Right hindlimb (tissue), 1 donor: ENCODE measurements around the gene SLC30A2.
A peak's percentile ranks its signal among the peaks of the same experiment; 100 is the strongest.

Experiments
- DNase-seq: peaks from one replicate; pipeline ENCODE4 v3.0.0-alpha.2; 2018

SLC30A2 gene

DNA sequence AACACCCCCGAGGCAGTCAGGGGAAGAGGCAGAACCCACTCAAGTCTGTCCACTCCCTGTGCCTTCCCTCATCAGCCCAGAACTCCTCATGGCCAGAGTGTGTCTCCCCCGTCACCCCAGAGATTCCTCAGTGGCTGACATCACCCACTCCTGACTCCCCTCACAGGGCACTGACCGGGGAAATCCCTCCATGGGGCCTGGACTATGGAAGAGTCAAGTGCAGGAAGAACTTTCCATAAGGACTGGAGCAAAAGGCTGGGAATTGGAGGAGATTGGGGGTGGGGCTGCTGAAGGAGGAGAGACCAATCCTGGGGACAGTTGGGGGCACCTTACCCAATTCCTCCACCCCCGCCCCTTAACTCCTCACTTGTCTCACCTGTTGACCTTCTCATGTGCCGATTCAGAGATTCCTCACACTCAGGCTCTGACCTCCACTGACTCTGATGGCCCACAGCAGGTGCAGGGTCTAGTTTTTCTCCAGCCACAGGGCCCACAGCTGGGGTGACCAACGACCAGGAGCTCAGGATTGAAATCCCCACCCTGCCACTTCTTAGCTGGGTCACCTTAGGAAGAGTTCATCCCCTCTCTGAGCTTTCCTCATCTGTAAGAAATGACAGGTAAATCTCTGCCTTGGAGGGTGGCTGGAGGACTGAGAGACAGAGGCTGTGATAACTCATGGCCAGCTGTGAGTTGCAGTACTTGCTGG is 24.8 kb downstream of the SLC30A2 start:
- no peak for DNase-seq

DNA sequence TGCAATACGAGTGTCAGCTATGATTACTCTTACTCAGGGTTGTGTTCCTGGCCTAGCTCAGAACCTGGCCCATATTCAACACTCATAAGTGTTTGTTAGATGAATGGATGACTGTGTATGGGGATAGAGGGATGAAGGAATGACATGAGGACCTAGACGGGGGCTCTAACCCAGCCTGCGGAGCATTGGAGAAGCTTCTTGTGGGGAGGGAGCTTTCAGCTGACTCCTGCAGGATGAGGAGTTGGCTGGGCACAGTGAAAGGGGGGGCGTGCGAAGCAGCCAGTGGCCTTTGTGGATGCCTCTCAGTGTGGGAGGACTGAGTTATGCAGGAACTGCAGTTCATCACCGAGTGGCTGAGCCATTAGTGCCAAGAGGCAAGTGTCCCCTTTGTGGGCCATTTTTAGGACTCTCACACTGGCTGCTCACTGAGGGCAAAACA is 25.6 kb downstream of the SLC30A2 start:
- DNase-seq: no peak

DNA sequence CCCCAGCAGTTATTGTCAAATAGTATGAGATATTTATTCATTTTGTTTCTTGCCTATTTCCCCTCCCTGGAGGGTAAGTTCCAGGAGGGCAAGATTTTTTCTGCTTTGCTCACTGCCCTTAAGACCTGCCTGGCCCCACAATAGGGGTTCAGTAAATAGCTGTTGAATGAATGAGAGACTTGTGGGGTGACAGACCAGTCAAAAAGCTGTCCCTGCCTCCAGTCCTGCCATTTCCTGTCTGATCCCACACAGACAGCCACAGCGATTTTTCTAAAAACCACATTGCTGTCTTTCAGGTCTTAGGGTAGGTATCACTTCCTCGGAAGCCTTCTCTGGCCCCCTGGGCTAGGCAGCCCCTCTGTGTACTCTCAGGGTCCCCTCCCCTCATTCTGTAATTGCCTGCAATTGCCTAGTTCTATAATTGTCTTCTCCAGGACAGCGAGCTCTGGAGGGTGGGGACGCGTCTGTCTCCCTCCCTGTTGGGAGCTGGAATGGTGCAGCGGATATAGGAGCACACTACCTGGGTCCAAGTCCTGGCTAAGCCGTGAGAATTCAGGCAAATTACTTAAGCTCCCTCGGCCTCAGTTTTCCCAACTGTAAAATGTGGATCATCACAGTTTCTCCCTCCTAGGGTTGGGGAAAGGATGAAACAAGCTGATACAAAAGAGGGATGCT is 26.1 kb downstream of the SLC30A2 start:
- DNase-seq: no peak

GRCh38 chr1:26017606-26018005 is 28.3 kb downstream of the SLC30A2 start:
- DNase-seq: no peak

DNA sequence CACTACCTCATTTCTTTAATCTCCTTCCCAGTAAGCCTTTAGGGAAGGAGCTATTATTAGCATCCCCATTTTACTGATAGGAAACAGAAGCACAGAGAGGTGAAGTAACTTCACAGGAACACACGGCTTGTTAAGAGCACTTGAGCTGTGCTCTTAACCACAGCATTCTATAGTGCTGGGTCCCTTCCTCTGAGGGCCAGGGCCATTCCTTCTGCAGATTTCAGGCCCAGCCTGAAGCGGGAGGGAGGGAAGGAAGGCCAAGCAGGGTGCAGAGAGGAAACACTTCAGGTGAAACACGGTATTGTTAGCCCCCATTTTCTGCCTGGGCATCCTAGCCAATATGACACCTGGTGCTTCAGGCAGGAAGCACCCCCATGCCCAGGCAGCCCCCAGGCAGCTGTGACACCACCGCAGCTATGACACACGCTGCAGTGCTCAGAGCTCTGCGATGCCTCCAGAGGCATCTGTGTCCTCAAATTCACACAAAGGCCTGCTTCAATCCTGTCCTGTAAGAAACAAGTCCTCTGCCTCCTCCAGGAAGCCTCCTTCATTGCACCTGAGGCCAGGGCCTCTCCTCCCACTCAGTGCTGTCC is 28.9 kb downstream of the SLC30A2 start:
- no peak for DNase-seq

DNA sequence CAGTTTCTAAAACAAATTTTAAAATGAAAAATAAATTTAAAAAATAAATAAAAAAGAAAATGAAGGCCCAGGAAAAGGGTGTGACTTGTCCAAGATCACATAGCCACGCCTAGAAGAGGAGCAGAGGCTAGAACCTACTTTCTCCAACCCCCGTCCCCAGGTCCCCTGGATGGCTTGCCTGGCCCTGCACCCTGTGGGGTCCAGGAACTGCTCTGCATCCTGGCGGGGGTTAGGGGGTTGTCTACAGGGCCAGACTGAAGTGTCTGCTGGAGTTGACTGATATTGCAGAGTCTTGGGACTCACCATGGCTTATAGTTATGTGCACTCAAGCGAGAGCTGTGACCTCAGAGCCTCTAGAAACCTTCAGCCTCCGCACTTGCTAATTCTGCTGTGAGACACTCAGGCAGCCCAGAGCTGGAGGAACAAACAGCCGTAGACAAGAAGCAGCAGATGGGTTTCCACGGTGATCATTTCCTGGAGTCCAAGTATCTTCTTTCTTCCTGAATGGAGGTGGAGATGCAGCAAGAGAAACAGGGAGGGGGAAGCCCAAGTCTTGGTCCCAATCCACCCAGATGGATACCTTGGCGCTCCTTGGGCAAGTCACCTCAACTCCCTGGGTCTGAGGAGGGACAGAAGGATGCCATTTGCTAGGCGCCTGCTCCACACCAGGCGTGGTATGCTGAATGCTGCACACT is 29.5 kb downstream of the SLC30A2 start:
- DNase-seq: no peak

DNA sequence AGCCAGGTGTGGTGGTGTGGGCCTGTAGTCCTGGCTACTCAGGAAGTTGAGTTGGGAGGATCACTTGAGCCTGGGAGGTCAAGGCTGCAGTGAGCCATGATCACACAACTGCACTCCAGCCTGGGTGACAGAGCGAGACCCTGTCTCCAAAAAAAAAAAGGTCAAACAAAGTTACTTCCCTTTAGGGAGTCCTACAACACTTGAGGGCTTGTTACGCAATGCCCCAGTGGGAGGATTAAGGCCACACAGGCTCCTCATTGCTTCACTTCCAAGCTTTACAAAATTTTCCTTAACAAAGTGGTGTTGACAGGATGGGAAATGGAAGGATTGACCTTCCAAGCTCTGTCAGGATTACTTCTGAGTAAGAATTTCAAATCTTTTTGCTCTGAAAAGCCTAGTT is 30.6 kb downstream of the SLC30A2 start:
- DNase-seq: no peak

GRCh38 chr1:26014179-26014578 is 31.7 kb downstream of the SLC30A2 start:
- DNase-seq: no peak

GRCh38 chr1:26012864-26013263 is 33.1 kb downstream of the SLC30A2 start:
- no peak for DNase-seq

- no peak for DNase-seq
These were observed 35.1 kb downstream of the SLC30A2 start for GRCh38 chr1:26010825-26011224.

- DNase-seq: no peak
These were observed 36.0 kb downstream of the SLC30A2 start for GRCh38 chr1:26009796-26010447.

DNA sequence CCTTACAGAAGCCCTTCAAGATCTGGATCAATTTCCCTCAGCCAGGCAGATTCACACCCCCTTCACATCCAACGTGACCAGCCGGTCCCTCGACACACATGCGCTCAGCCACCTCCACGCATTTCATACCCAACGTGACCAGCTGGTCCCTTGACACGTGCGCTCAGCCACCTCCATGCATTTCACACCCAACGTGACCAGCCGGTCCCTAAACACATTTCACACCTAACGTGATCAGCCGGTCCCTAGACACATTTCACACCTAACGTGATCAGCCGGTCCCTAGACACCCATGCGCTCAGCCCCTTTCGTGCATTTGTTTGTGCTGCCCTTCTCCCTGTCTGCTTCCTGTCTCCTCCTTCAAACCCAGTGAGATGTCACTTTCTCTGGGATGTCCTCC is 39.2 kb downstream of the SLC30A2 start:
- no peak for DNase-seq

DNA sequence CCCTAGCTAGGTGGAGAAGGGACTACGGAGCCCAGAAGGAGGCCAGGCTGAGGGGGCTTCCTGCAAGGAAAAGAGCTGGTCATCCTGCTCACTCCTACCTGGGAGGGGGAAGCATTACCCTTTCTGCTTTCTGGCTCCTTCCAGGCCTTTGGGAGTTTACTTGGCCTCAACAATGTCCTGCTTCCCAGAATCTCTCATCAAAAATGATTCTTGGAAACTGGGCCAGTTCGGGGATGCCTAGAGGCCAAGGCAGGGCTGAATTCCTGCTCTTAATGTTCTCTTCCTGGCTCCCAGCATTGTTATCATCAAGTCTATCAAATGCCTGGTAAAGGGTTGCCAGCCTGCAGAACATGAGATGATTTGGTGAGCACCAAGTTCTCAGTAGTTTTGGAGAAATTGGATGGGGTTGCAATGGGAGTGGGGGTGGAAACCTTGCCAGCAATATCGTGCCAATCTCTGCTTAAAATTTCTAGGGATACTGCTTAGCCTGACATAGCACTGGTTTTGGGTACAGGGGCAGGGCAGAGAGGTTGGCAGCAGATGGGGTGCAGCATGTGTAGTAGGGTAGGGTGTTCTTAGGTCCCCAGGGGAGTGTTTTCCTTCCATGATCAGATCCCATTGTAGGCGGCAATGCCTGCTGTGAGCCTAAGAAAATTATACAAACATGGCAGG is 40.3 kb downstream of the SLC30A2 start:
- DNase-seq: peak; percentile 74

- DNase-seq: no peak
These were observed 42.2 kb downstream of the SLC30A2 start for GRCh38 chr1:26003756-26004155.

GRCh38 chr1:26003262-26003661 is 42.7 kb downstream of the SLC30A2 start:
- no peak for DNase-seq

DNA sequence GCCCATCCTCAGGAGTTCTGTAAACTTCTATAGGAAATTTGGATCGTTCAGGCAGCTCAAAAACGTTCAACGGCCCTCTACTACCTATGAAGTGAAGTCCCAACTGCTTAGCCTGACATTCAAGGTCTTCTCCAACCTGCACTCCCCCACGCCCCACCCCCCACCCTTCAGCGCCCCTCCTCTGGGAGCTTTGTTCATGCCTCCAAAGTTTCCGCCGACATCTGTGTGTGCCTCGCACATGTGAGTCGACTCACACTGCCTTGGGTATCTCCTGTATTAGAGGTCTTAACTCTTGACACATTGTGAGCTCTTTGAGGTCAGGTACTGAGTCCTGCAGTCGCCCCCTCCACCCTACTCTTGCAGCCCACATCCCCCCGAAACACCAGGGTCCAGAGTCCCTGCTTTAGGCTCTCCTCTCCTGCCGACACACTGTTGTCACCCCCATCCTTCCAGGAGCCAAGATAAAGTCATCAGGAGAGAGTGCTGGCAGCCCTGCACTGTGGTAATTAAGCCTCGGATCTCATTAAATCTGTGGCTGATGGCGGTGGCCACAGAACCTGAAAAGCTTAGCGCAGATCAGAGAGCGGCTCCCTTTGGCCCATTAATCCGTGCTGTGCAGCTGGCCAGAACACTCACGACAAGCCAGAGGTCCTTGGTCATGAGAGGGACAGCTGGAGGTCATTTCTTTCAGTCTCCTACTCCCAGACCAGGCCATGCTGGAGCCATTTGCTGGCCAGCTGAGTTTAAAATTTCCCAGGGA is 46.7 kb downstream of the SLC30A2 start:
- DNase-seq: no peak

GRCh38 chr1:25997828-25998761 is 47.8 kb downstream of the SLC30A2 start, which contains the start of gene PAFAH2:
PAFAH2 (minus strand) TSS chr1:25998063; CDS start chr1:25990816, 7,247 bp downstream.
- peak; percentile 98 for DNase-seq

- DNase-seq: peak; percentile 68
These were observed 48.7 kb downstream of the SLC30A2 start for GRCh38 chr1:25996966-25997827.

- no peak for DNase-seq
These were observed 51.3 kb downstream of the SLC30A2 start for GRCh38 chr1:25994402-25995150.
